Dermis microvascular lymphatic vessel endothelial cell (primary cell): ENCODE data around the gene POMC. TPM values are rescaled to one million over a fixed set of nuclear protein-coding genes. Genes with fewer than 3 reads are reported as not detected.
"Not testable (repeated sequence)": the region's sequence is repeated elsewhere in the genome, so short reads cannot be mapped to it uniquely, and the experiment has no call there.

ENCODE experiments used
- DNase-seq, 2 donors: peaks; one replicate each; pipeline versions ENCODE4 v3.0.0 to v3.0.0-alpha.2; 2010; ENCODE audit warnings: low read depth in 2 of 2
- total RNA-seq: library from RNA; depleted of rRNA; stranded (reverse); fragments of >200 nt; gene quantifications from 2 replicates; pipeline ENCODE4 v1.2.1, GENCODE V29; 2014

Gene POMC
- total RNA-seq, result 0.13 and 0.63 TPM in 2 replicates

DNA sequence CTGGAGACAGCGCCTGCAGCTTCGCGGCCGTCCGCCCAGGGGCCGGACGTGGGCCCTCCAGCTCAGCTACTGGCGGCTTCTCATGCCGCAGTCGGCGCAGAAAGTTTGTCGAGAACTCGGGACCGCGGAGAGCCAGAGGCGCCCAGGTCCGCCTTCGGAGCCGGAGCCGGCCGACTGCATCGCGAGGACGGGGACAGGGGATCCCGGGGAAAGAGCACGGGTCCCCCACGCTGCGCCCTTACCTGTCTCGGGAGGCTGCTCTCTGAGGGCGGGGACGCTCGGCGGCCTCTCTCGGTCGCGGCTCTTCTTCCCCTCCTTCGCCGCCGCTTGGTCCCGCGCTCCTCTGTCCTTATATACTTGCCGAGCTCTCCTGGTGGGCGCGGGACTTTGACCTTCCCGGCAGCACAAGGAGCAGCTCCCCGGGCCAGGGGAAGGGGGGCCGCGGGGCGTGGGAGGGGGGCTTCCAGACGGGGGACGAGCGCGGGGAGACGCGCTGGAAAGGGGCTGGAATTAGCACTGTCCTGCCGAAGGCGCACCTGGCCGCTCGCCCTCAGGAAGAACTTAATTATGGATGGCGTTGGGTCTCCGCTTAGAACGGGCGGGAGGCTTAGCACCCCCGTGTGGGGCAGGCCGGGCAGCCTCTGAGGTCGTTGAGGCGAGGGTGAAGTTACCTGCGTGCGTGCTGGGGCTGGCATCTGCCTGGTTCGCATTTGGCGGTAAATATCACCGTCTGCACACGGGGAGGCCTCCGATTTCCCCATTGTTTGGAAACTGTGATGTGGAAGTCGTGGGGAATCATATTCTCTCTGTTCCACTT is at the start of gene POMC:
POMC (minus strand) TSS at position 325 of the 817 bp plus-strand sequence. CDS start 3,808 bp downstream, outside the sequence.
- DNase-seq, result peak in 1 of 2 donors; percentile 36

DNA sequence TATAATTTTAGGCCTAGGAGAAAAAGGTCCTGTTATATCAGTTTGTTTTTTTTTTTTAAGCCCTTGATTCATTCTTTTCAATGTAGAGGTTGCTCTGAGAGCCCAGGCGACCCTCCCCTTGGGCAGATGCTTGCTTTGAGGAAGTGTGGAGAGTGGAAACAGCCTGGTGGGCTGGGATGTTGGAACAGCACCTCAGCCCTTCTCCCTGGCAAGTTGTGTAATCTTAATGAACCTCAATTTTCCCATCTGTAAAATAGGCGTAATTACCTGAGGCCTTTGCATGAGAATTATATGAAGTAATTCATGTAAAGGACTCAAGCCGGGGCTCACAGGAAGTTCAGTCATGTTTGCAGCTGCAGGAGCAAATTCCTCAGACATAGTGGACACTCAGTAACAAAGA is 49.7 kb upstream of the POMC start:
- no peak for DNase-seq

GRCh38 chr2:25215948-25216679 is 47.7 kb upstream of the POMC start:
- DNase-seq, result peak in 1 of 2 donors; percentile 61

DNA sequence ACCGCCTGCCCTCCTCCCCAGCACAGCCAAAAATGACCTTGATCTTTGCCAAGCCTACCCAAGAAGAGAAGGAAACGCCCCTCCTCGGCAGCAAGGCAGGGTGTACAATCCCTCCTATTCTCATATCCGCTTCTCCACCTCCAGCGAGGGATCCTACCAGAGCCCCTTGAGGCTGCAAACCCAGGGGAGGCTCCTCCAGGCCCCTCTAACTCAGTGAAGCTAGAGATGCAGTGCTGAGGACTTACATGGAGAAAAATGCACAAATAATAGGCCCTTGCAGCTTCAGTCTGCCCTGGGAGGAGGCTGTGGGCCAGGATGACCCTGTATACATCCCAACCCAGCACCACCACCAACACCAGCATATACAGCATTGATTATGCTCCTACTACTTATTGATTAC is 46.9 kb upstream of the POMC start:
- DNase-seq, result no peak

DNA sequence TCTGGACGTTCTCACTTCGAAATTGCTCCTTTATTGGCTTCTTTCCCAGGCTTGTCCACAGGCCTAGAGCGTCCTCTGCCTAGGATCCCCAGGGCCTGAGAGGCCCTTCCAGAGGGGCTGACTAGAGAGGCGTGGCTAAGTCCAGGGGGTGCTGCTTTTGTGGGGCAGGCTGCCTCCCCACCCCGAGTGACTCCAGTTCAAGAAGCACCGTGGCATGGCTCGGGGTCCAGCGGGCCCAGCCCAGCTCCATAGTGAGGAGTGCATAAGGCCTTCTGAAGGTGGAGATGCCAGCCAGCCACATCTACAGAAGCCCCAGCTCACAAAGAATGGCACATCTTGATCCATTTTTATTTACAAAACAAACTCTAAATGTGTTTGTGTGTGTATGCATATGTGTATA is 44.8 kb upstream of the POMC start:
- no peak for DNase-seq

GRCh38 chr2:25210923-25211322 is 42.5 kb upstream of the POMC start:
- not testable (repeated sequence) for DNase-seq

GRCh38 chr2:25207078-25207545 is 38.7 kb upstream of the POMC start:
- DNase-seq, result no peak

GRCh38 chr2:25204190-25204838 is 35.9 kb upstream of the POMC start:
- DNase-seq, result no peak

GRCh38 chr2:25202275-25202674 is 33.9 kb upstream of the POMC start:
- no peak for DNase-seq

- no peak for DNase-seq
Observed at GRCh38 chr2:25201794-25202193, 33.4 kb upstream of the POMC start.

GRCh38 chr2:25201265-25201664 is 32.9 kb upstream of the POMC start:
- no peak for DNase-seq

GRCh38 chr2:25198576-25198975 is 30.2 kb upstream of the POMC start:
- DNase-seq, result no peak

DNA sequence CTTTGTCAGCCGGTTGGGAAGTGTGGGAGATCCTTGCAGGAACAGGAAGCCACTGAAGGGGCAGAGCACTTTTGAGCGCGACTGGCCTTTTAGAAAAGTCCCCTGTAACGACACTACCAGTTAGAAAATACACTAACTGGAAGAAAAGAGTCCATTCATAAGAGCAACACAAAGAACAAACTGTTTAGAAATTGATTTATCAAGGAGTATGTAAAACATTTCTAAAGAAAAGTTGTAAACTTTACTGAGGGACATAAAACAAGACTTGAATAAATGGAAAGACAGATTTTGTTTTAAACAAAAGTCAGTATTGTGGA is 29.8 kb upstream of the POMC start:
- DNase-seq, result no peak

DNA sequence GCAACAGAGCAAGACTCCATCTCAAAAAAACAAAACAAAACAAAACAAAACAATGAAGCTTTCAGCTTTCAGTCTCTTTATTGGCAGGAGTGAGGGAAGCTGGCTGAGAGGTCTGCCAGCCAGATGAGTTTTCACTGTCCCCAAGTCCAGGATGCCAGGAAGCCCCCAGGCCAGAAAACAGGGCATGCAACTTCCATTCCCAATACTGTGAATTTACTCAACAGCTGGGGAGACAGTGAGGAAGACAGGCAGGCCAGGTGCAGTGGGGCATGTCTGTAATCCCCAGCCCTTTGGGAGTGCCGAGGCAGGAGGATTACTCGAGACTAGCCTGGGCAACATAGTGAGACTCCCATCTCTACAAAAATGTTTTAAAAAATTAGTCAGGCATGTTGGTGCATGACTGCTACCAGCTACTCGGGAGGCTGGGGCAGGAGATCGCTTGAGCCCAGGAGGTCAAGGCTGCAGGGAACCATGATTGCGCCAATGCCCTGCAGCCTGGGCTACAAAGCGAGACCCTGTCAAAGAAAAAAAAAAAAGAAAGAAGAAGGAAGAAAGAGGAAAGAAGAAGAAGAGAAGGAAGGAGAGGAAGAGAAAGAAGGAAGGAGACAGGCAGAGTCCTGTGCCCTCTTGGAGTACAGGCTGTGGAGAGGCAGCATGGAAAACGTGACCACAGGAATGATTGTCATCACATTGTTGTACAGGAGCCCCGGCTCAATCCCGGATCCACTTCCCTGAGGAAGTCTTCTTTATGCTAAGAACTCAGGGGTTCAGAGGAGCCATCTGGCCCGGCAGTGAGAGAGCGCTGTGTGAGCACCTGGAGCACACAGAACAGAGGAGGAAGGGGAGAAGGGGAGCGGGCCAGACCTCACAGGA is 29.2 kb upstream of the POMC start:
- DNase-seq, result no peak

- DNase-seq, result no peak
Observed at GRCh38 chr2:25194576-25195122, 26.3 kb upstream of the POMC start.

- DNase-seq, result no peak
Observed at GRCh38 chr2:25190536-25190935, 22.2 kb upstream of the POMC start.

GRCh38 chr2:25188405-25188804 is 20.0 kb upstream of the POMC start:
- DNase-seq, result no peak

DNA sequence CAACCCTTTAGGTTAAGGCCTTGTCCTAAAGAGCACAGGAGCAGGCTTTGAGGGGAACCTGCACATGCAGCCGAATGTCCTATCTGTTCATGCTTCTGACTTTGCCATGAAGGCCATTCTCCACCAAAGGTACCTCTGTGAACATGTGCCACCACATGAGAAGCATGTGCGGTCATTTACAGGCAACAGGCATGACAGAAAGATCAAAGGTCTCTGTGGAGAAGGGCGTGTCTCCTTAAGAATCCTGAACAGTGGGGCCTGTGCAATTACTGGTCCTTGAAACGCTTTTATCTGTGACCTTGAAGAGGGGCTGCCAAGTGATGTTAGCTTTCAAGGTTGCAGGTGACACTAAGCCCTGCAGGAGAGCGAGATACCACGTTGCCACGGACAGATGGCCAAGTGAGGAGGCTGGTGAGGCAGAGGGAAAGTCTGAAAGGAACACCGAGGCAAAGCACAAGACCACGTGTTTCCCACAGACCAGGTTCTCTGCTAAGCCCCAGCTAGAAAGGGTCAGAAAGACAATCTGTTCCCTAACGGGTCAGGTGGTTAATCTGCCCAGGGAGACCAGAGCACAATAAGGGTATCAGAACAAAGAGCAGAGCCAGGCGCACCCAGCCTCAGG is 19.5 kb upstream of the POMC start:
- DNase-seq, result no peak

GRCh38 chr2:25184254-25184653 is 15.9 kb upstream of the POMC start:
- no peak for DNase-seq

DNA sequence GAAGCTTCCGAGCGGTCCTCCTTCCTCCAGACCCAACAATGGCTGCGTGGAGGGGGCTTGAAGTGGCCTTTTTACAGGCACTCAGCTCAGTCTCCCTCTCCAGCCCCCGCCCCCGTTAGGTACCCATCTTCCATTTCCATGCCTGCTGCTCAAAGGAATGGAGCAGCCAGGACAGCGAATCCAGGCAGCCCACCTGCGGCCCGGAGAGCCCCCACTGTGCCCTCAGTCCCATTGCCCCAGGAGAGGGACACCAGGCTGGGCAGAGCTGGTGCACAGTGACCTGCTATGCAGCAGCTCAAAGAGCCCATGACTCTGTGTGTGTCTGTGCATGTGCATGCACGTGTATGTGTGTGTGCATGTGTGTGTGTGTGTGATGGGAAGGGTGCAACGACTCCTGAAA is 10.6 kb upstream of the POMC start:
- DNase-seq, result no peak

DNA sequence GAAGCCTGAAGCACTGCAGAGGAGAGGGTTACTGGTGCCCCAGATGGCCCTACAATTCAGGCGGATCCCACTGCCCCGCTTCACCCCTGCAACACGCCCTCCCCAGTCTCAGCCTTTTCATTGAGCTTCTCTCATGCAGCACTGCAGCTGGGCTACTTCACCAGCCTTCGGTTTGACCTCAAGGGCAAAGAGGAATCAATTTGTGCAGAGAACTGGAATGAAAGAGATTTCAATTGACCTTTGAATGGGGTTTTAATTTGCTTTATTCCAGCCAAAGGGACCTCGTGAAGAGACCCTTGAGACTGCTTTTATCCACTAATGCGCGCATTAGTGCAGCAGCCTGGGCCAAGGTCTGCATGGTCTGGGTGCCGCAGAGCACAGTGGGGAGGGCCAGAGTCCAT is 8.8 kb upstream of the POMC start:
- DNase-seq, result no peak
